ENCODE measurements around the gene AMOTL1. TPM values are rescaled to one million over a fixed set of nuclear protein-coding genes. Genes with fewer than 3 reads are reported as not detected.

Gene AMOTL1
- total and polyA plus RNA-seq, 4 donors = 7.4 to 68.5 (median 27.3) TPM

DNA sequence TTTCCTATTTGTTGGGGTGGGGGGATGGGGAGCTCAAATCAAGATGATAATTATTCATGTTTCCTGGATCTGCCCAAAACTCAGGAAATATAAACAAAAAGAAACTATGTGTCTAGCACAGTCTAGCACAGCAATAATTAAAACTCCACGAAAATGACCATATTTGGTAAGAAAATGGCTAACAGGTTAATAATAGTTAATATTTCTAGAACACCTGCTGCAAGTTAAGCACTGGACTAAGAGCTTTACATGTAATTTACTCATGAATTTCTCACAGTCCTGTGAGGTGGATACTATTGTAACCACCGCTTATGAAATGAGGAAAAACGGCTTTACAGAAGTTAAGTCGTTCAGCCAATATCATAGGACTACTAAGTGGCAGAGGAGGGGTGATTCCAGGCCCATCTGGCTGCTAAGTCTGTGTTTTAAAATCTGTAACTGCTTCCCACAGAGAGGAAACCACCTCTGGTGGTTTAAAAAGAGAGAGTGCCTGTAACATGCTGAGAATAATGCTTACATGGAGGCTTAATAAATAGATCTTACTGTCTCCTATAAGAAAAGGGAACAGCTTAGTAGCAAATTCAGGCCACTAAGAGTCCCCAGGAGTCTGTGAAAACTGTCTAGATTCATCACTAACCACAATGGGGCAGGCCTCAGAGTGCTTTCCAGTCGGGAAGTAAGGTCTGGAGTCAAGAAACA, 11.0 kb upstream of the AMOTL1 start:
- no peak overlapping the region for H3K9ac ChIP-seq (ENCODE audit: insufficient read depth in 1 of 2, low read length in 2 of 2)
- WGBS, 2 donors = 40 to 55% methylated on average over 5 of the region's 5 CpGs
- H3K27me3 ChIP-seq (ENCODE audit: control insufficient read depth in 3 of 3, insufficient read depth in 3 of 3, low read length in 2 of 3) = no peaks in the 10 kb centered on the region
- no peak overlapping the region for H3K27ac ChIP-seq (ENCODE audit: low read depth in 1 of 2, low read length in 1 of 2)
- ATAC-seq (ENCODE audit: insufficient read depth, low FRiP score) = no peak
- TF ChIP-seq, protein P1, sequence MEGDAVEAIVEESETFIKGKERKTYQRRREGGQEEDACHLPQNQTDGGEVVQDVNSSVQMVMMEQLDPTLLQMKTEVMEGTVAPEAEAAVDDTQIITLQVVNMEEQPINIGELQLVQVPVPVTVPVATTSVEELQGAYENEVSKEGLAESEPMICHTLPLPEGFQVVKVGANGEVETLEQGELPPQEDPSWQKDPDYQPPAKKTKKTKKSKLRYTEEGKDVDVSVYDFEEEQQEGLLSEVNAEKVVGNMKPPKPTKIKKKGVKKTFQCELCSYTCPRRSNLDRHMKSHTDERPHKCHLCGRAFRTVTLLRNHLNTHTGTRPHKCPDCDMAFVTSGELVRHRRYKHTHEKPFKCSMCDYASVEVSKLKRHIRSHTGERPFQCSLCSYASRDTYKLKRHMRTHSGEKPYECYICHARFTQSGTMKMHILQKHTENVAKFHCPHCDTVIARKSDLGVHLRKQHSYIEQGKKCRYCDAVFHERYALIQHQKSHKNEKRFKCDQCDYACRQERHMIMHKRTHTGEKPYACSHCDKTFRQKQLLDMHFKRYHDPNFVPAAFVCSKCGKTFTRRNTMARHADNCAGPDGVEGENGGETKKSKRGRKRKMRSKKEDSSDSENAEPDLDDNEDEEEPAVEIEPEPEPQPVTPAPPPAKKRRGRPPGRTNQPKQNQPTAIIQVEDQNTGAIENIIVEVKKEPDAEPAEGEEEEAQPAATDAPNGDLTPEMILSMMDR (IDR thresholded peaks at IDR 0.05; ENCODE audit: control extremely low read depth, extremely low read depth) = no peak
- H3K4me1 ChIP-seq (ENCODE audit: control insufficient read depth in 5 of 5, insufficient read depth in 5 of 5, low read length in 5 of 5) = peaks cover 0 to 2% (median 0%) of the 10 kb centered on the region in 5 donors
- DNase-seq = no peak
- no peaks in the 10 kb centered on the region for H3K9me3 ChIP-seq (ENCODE audit: control insufficient read depth in 4 of 4, insufficient read depth in 3 of 4, low read length in 3 of 4)
- H3K36me3 ChIP-seq (ENCODE audit: control insufficient read depth in 4 of 4, insufficient read depth in 4 of 4, low read length in 4 of 4) = no peaks in the 10 kb centered on the region
- H3K4me3 ChIP-seq = no peak overlapping the region

DNA sequence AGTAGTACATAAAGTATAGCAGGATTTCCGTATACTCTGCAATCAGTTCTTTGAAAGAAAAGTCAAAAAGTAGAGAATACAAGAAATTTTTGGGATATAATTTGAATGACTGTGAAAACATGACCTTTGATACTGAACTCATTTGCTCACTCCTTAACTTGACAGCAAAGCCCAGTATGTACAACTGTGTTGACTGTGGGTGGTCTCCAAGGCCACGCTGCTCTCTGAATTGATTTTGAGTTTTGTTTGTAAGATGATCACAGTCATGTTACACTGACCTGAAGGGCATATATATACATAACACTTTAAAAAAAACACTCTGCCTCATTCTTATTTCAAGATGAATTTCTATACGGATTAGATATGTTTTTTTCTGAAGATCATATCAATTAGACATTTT, 9.5 kb upstream of the AMOTL1 start:
- no peak overlapping the region for H3K27ac ChIP-seq (ENCODE audit: low read depth in 1 of 2, low read length in 1 of 2)
- peaks cover 0 to 2% (median 0%) of the 10 kb centered on the region in 5 donors for H3K4me1 ChIP-seq (ENCODE audit: control insufficient read depth in 5 of 5, insufficient read depth in 5 of 5, low read length in 5 of 5)
- no peaks in the 10 kb centered on the region for H3K27me3 ChIP-seq (ENCODE audit: control insufficient read depth in 3 of 3, insufficient read depth in 3 of 3, low read length in 2 of 3)
- H3K9ac ChIP-seq (ENCODE audit: insufficient read depth in 1 of 2, low read length in 2 of 2) = no peak overlapping the region
- no peak overlapping the region for H3K4me3 ChIP-seq
- TF ChIP-seq, protein P1 (IDR thresholded peaks at IDR 0.05; ENCODE audit: control extremely low read depth, extremely low read depth) = no peak
- no peaks in the 10 kb centered on the region for H3K36me3 ChIP-seq (ENCODE audit: control insufficient read depth in 4 of 4, insufficient read depth in 4 of 4, low read length in 4 of 4)
- 95% methylated on average over 3 of the region's 3 CpGs for WGBS, 2 donors
- H3K9me3 ChIP-seq (ENCODE audit: control insufficient read depth in 4 of 4, insufficient read depth in 3 of 4, low read length in 3 of 4) = no peaks in the 10 kb centered on the region
- ATAC-seq (ENCODE audit: insufficient read depth, low FRiP score) = no peak
- DNase-seq = peak in 1 of 3 donors; percentile 31

DNA sequence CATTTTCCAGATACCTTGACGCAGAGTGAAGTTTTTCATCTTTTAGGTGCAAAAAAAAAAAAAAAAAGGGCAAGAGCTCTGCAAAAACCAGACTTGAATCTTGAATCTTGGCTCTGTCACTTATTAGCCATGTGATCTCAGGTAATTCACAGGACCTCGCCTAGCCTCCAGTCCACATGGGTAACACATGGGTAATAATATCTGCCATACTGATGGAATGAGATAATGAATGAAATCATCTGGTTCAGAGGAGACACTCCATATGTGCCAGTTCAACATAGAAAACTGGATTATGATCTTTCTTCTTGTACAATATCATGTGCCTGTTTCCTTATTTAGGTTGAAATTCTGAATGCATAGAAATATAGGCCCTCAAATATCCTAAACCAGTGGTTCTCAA, 8.6 kb upstream of the AMOTL1 start:
- H3K27me3 ChIP-seq (ENCODE audit: control insufficient read depth in 3 of 3, insufficient read depth in 3 of 3, low read length in 2 of 3) = no peaks in the 10 kb centered on the region
- H3K9me3 ChIP-seq (ENCODE audit: control insufficient read depth in 4 of 4, insufficient read depth in 3 of 4, low read length in 3 of 4) = no peaks in the 10 kb centered on the region
- TF ChIP-seq, protein P1 (IDR thresholded peaks at IDR 0.05; ENCODE audit: control extremely low read depth, extremely low read depth) = no peak
- no peak overlapping the region for H3K9ac ChIP-seq (ENCODE audit: insufficient read depth in 1 of 2, low read length in 2 of 2)
- H3K27ac ChIP-seq (ENCODE audit: low read depth in 1 of 2, low read length in 1 of 2) = no peak overlapping the region
- ATAC-seq (ENCODE audit: insufficient read depth, low FRiP score) (no peak), DNase-seq (no peak)
- no peaks in the 10 kb centered on the region for H3K4me1 ChIP-seq (ENCODE audit: control insufficient read depth in 5 of 5, insufficient read depth in 5 of 5, low read length in 5 of 5)
- H3K4me3 ChIP-seq = no peak overlapping the region
- H3K36me3 ChIP-seq (ENCODE audit: control insufficient read depth in 4 of 4, insufficient read depth in 4 of 4, low read length in 4 of 4) = no peaks in the 10 kb centered on the region
- WGBS, 2 donors = 97 to 98% methylated on average over 2 of the region's 2 CpGs

DNA sequence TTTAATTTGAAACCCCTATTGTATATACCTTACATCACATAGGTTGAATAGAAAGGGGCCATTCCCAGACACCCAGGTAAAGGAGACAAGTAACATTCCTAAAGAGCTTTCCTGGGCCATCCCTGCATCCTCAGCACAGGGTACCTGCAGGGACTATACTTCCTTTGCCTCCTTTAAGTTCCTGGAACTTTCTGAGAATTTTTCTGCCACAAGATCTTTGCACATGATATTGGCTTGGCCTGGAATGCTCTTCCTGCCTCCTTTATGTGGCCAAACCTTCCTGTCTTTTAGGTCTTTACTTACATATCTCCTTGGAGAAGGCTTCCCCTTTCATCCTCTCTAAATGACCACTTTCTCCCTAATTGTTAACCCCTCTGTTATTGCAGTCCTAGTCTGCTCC, 7.9 kb upstream of the AMOTL1 start:
- no peaks in the 10 kb centered on the region for H3K36me3 ChIP-seq (ENCODE audit: control insufficient read depth in 4 of 4, insufficient read depth in 4 of 4, low read length in 4 of 4)
- TF ChIP-seq, protein P1 (IDR thresholded peaks at IDR 0.05; ENCODE audit: control extremely low read depth, extremely low read depth) = no peak
- no peak for ATAC-seq (ENCODE audit: insufficient read depth, low FRiP score)

More for the DNA sequence above, 7.9 kb upstream of the AMOTL1 start:
- H3K27ac ChIP-seq (ENCODE audit: low read depth in 1 of 2, low read length in 1 of 2) = no peak overlapping the region
- H3K4me1 ChIP-seq (ENCODE audit: control insufficient read depth in 5 of 5, insufficient read depth in 5 of 5, low read length in 5 of 5) = no peaks in the 10 kb centered on the region
- no peak for DNase-seq
- no peak overlapping the region for H3K9ac ChIP-seq (ENCODE audit: insufficient read depth in 1 of 2, low read length in 2 of 2)
- H3K9me3 ChIP-seq (ENCODE audit: control insufficient read depth in 4 of 4, insufficient read depth in 3 of 4, low read length in 3 of 4) = no peaks in the 10 kb centered on the region
- H3K27me3 ChIP-seq (ENCODE audit: control insufficient read depth in 3 of 3, insufficient read depth in 3 of 3, low read length in 2 of 3) = no peaks in the 10 kb centered on the region
- no peak overlapping the region for H3K4me3 ChIP-seq
